ENCODE results near the gene CCDC88A. TPM values are rescaled to one million over a fixed set of nuclear protein-coding genes. Genes with fewer than 3 reads are reported as not detected.
A peak's percentile ranks its signal among the peaks of the same experiment; 100 is the strongest.
"Not testable (repeated sequence)": the region's sequence is repeated elsewhere in the genome, so short reads cannot be mapped to it uniquely, and the experiment has no call there.

Gene CCDC88A
- total RNA-seq, 1 donor, result 111 TPM

GRCh38 chr2:55268288-55268906, 151.3 kb downstream of the CCDC88A start:
- H3K4me3 ChIP-seq (ENCODE audit: low read depth, low read length), result peak overlapping the region; percentile 95
- DNase-seq (ENCODE audit: low read depth), result no peak

GRCh38 chr2:55259586-55259985, 160.1 kb downstream of the CCDC88A start:
- H3K4me3 ChIP-seq (ENCODE audit: low read depth, low read length), result not testable (repeated sequence)

More at GRCh38 chr2:55268288-55268906, 151.3 kb downstream of the CCDC88A start:
- TF ChIP-seq CTCF (IDR thresholded peaks at IDR 0.05; ENCODE audit: insufficient read depth, low read length), result no peak

GRCh38 chr2:55252832-55253231, 166.8 kb downstream of the CCDC88A start:
- no peak for TF ChIP-seq CTCF (IDR thresholded peaks at IDR 0.05; ENCODE audit: insufficient read depth, low read length)
- H3K4me3 ChIP-seq (ENCODE audit: low read depth, low read length), result no peak overlapping the region
- DNase-seq (ENCODE audit: low read depth), result no peak

More at GRCh38 chr2:55259586-55259985, 160.1 kb downstream of the CCDC88A start:
- DNase-seq (ENCODE audit: low read depth), result not testable (repeated sequence)

- DNase-seq (ENCODE audit: low read depth), result no peak
- no peak overlapping the region for H3K4me3 ChIP-seq (ENCODE audit: low read depth, low read length)
- TF ChIP-seq CTCF (IDR thresholded peaks at IDR 0.05; ENCODE audit: insufficient read depth, low read length), result no peak
These were observed 172.6 kb downstream of the CCDC88A start for GRCh38 chr2:55247025-55247424.

- no peak for TF ChIP-seq CTCF (IDR thresholded peaks at IDR 0.05; ENCODE audit: insufficient read depth, low read length)
- DNase-seq (ENCODE audit: low read depth), result no peak
- H3K4me3 ChIP-seq (ENCODE audit: low read depth, low read length), result no peak overlapping the region
These were observed 174.2 kb downstream of the CCDC88A start for GRCh38 chr2:55245411-55245810.

- no peak overlapping the region for H3K4me3 ChIP-seq (ENCODE audit: low read depth, low read length)
- no peak for TF ChIP-seq CTCF (IDR thresholded peaks at IDR 0.05; ENCODE audit: insufficient read depth, low read length)
- DNase-seq (ENCODE audit: low read depth), result no peak
These were observed 177.0 kb downstream of the CCDC88A start for GRCh38 chr2:55242617-55243016.

- not testable (repeated sequence) for DNase-seq (ENCODE audit: low read depth)
These were observed 178.1 kb downstream of the CCDC88A start for GRCh38 chr2:55241582-55241981.

GRCh38 chr2:55239656-55240222, 179.9 kb downstream of the CCDC88A start:
- H3K4me3 ChIP-seq (ENCODE audit: low read depth, low read length), result no peak overlapping the region
- no peak for TF ChIP-seq CTCF (IDR thresholded peaks at IDR 0.05; ENCODE audit: insufficient read depth, low read length)
- DNase-seq (ENCODE audit: low read depth), result no peak

More at GRCh38 chr2:55241582-55241981, 178.1 kb downstream of the CCDC88A start:
- not testable (repeated sequence) for H3K4me3 ChIP-seq (ENCODE audit: low read depth, low read length)
